Activated CD4-positive, alpha-beta T cell treated with anti-CD3 and anti-CD28 coated beads for 36 hours (primary cell): Measurements from ENCODE around the gene PGLYRP2. TPM values are rescaled to one million over a fixed set of nuclear protein-coding genes. Genes with fewer than 3 reads are reported as not detected.

Experiments used
- ATAC-seq: fragments of 200-7000 bp; cut with Tn5 transposase; one replicate; pipeline ENCODE4 v1.10.0; 2021; ENCODE audit warnings: mild to moderate bottlenecking, moderate library complexity
- CTCF ChIA-PET: fragments of 350-600 bp; sonication (Branson Sonifier 250); formaldehyde crosslinking; loops from one replicate; lab custom pipeline; 2021; ENCODE audit warnings: antibody characterized with exemption; lab: Charles Lee
- POLR2A ChIA-PET: fragments of 350-600 bp; sonication (Branson Sonifier 250); formaldehyde crosslinking; loops from one replicate; lab custom pipeline; 2021; ENCODE audit warnings: antibody characterized with exemption, inconsistent platforms; lab: Charles Lee
- DNase-seq: peaks from one replicate; pipeline ENCODE4 v3.0.0-alpha.2; 2020
- H3K27ac Mint-ChIP-seq: one replicate; pipeline ENCODE4 v1.8.0; 2021; ENCODE audit warnings: mixed read lengths
- H3K27me3 Mint-ChIP-seq: one replicate; pipeline ENCODE4 v1.8.0; 2021; ENCODE audit warnings: mixed read lengths
- H3K36me3 Mint-ChIP-seq: one replicate; pipeline ENCODE4 v1.8.0; 2021; ENCODE audit warnings: low read depth, mixed read lengths
- H3K4me1 Mint-ChIP-seq: one replicate; pipeline ENCODE4 v1.8.0; 2021; ENCODE audit warnings: mixed read lengths
- H3K4me3 Mint-ChIP-seq: one replicate; pipeline ENCODE4 v1.8.0; 2021; ENCODE audit warnings: mild to moderate bottlenecking, moderate library complexity, mixed read lengths
- H3K9me3 Mint-ChIP-seq: one replicate; pipeline ENCODE4 v1.8.0; 2021; ENCODE audit warnings: low read depth, mixed read lengths
- intact Hi-C, 2 experiments: fragments of 100-400 bp; cut with DNase I in 1 of 2; cut with micrococcal nuclease in 1 of 2; formaldehyde crosslinking; loops; one replicate each; pipeline versions ENCODE4 v1.14.2 to v1.15.1; 2022 to 2024; cut with DNase I, micrococcal nuclease
- total RNA-seq, 2 experiments: library from RNA; stranded (reverse); gene quantifications; one replicate each; pipeline ENCODE4 v1.2.3, GENCODE V29; 2021

Gene PGLYRP2
- total RNA-seq, 2 experiments from 2014 or later = 0.14 TPM; not detected in 1

GRCh38 chr19:15429825-15430467, 49.4 kb downstream of the PGLYRP2 start:
- no peaks in the 10 kb centered on the region for H3K9me3 Mint-ChIP-seq
- DNase-seq = no peak
- intact Hi-C loops = loop anchor here in 1 of 2 experiments (5.0 kb wide), 1 partner anchor 98 kb away; the partner anchor contains the start of gene BRD4
- peaks cover 34% of the 10 kb centered on the region for H3K36me3 Mint-ChIP-seq
- H3K27me3 Mint-ChIP-seq = no peaks in the 10 kb centered on the region
- H3K27ac Mint-ChIP-seq = no peak overlapping the region
- H3K4me1 Mint-ChIP-seq = peaks cover 23% of the 10 kb centered on the region
- no peak overlapping the region for H3K4me3 Mint-ChIP-seq
- no peak for ATAC-seq
- CTCF ChIA-PET = interaction anchor here (2.1 kb wide), 1 partner anchor 10 kb away, joined by 10 read pairs; the partner anchor contains the start of gene AKAP8L
- POLR2A ChIA-PET = interaction anchor here (1.2 to 1.4 kb wide), 3 partner anchors 11 to 13 kb away, joined by 3 to 4 read pairs (median 4); partner anchors contain the start of gene AKAP8L

GRCh38 chr19:15428956-15429824, 50.1 kb downstream of the PGLYRP2 start:
- H3K4me1 Mint-ChIP-seq = peaks cover 23% of the 10 kb centered on the region
- H3K9me3 Mint-ChIP-seq = no peaks in the 10 kb centered on the region
- no peak overlapping the region for H3K4me3 Mint-ChIP-seq
- DNase-seq (no peak), ATAC-seq (no peak)
- no peak overlapping the region for H3K27ac Mint-ChIP-seq
- intact Hi-C loops = no loop called here
- H3K27me3 Mint-ChIP-seq = no peaks in the 10 kb centered on the region
- ChIA-PET CTCF (interaction anchor here (1.6 to 2.1 kb wide), 2 partner anchors 10 kb away, joined by 5 to 10 read pairs; partner anchors contain the start of gene AKAP8L), POLR2A (interaction anchor here (1.1 to 1.4 kb wide), 3 partner anchors 10 to 34 kb away, joined by 3 to 4 read pairs (median 3); partner anchors contain the start of gene AKAP8L)
- peaks cover 36% of the 10 kb centered on the region for H3K36me3 Mint-ChIP-seq

GRCh38 chr19:15427991-15428471, 51.3 kb downstream of the PGLYRP2 start:
- ChIA-PET POLR2A (no interaction called here), CTCF (interaction anchor here (1.6 kb wide), 1 partner anchor 8 kb away, joined by 5 read pairs; no protein-coding TSS in a partner anchor)
- no peak overlapping the region for H3K4me3 Mint-ChIP-seq
- H3K36me3 Mint-ChIP-seq = peaks cover 46% of the 10 kb centered on the region
- H3K4me1 Mint-ChIP-seq = peaks cover 16% of the 10 kb centered on the region
- H3K27ac Mint-ChIP-seq = no peak overlapping the region
- H3K9me3 Mint-ChIP-seq = no peaks in the 10 kb centered on the region
- DNase-seq (no peak), ATAC-seq (no peak)
- intact Hi-C loops = no loop called here
- H3K27me3 Mint-ChIP-seq = no peaks in the 10 kb centered on the region

GRCh38 chr19:15427350-15427700, 52.0 kb downstream of the PGLYRP2 start:
- intact Hi-C loops = no loop called here
- Mint-ChIP-seq H3K27ac (no peak overlapping the region), H3K27me3 (no peaks in the 10 kb centered on the region), H3K36me3 (peaks cover 51% of the 10 kb centered on the region), H3K9me3 (no peaks in the 10 kb centered on the region), H3K4me3 (no peak overlapping the region), H3K4me1 (peaks cover 15% of the 10 kb centered on the region)
- ATAC-seq (no peak), DNase-seq (no peak)
- CTCF ChIA-PET = no interaction called here
- POLR2A ChIA-PET = no interaction called here

- intact Hi-C loops = no loop called here
- ATAC-seq = peak; percentile 63
- Mint-ChIP-seq H3K9me3 (no peaks in the 10 kb centered on the region), H3K27me3 (no peaks in the 10 kb centered on the region), H3K4me3 (no peak overlapping the region), H3K36me3 (peaks cover 50% of the 10 kb centered on the region), H3K4me1 (peaks cover 15% of the 10 kb centered on the region), H3K27ac (no peak overlapping the region)
- ChIA-PET POLR2A (no interaction called here), CTCF (no interaction called here)
- peak; percentile 36 for DNase-seq
Observed at GRCh38 chr19:15426485-15427349, 52.6 kb downstream of the PGLYRP2 start.

GRCh38 chr19:15425321-15425950, 53.9 kb downstream of the PGLYRP2 start:
- intact Hi-C loops = no loop called here
- ChIA-PET CTCF (no interaction called here), POLR2A (interaction anchor here (0.6 kb wide), 1 partner anchor 14 kb away, joined by 4 read pairs; no protein-coding TSS in a partner anchor)
- no peaks in the 10 kb centered on the region for H3K9me3 Mint-ChIP-seq
- no peaks in the 10 kb centered on the region for H3K27me3 Mint-ChIP-seq
- peaks cover 3% of the 10 kb centered on the region for H3K4me1 Mint-ChIP-seq
- H3K4me3 Mint-ChIP-seq = no peak overlapping the region
- peaks cover 45% of the 10 kb centered on the region for H3K36me3 Mint-ChIP-seq
- H3K27ac Mint-ChIP-seq = no peak overlapping the region
- DNase-seq (no peak), ATAC-seq (no peak)

GRCh38 chr19:15424692-15425272, 54.5 kb downstream of the PGLYRP2 start:
- Mint-ChIP-seq H3K4me3 (no peak overlapping the region), H3K9me3 (no peaks in the 10 kb centered on the region), H3K4me1 (peaks cover 2% of the 10 kb centered on the region), H3K27ac (no peak overlapping the region), H3K27me3 (no peaks in the 10 kb centered on the region), H3K36me3 (peaks cover 43% of the 10 kb centered on the region)
- ChIA-PET POLR2A (no interaction called here), CTCF (no interaction called here)
- DNase-seq (no peak), ATAC-seq (no peak)
- intact Hi-C loops = no loop called here

GRCh38 chr19:15424121-15424520, 55.2 kb downstream of the PGLYRP2 start:
- Mint-ChIP-seq H3K36me3 (peaks cover 43% of the 10 kb centered on the region), H3K9me3 (no peaks in the 10 kb centered on the region), H3K27ac (no peak overlapping the region), H3K27me3 (no peaks in the 10 kb centered on the region), H3K4me3 (no peak overlapping the region), H3K4me1 (peaks cover 8% of the 10 kb centered on the region)
- intact Hi-C loops = no loop called here
- POLR2A ChIA-PET = interaction anchor here (0.5 kb wide), 1 partner anchor 12 kb away, joined by 4 read pairs; no protein-coding TSS in a partner anchor
- no peak for ATAC-seq
- CTCF ChIA-PET = interaction anchor here (0.9 kb wide), 1 partner anchor 131 kb away, joined by 4 read pairs; no protein-coding TSS in a partner anchor
- DNase-seq = no peak

- peaks cover 8% of the 10 kb centered on the region for H3K4me1 Mint-ChIP-seq
- intact Hi-C loops = no loop called here
- POLR2A ChIA-PET = no interaction called here
- H3K4me3 Mint-ChIP-seq = no peak overlapping the region
- H3K27ac Mint-ChIP-seq = no peak overlapping the region
- ATAC-seq (no peak), DNase-seq (no peak)
- no peaks in the 10 kb centered on the region for H3K27me3 Mint-ChIP-seq
- CTCF ChIA-PET = interaction anchor here (0.9 kb wide), 1 partner anchor 132 kb away, joined by 4 read pairs; no protein-coding TSS in a partner anchor
- no peaks in the 10 kb centered on the region for H3K9me3 Mint-ChIP-seq
- H3K36me3 Mint-ChIP-seq = peaks cover 46% of the 10 kb centered on the region
Observed at GRCh38 chr19:15423130-15423529, 56.2 kb downstream of the PGLYRP2 start.
